IMR-90 (cell line): ENCODE data around the gene USP25. TPM values are rescaled to one million over a fixed set of nuclear protein-coding genes. Genes with fewer than 3 reads are reported as not detected.
A peak's percentile ranks its signal among the peaks of the same experiment; 100 is the strongest.

Source experiments
- ATAC-seq: fragments of 200-7000 bp; cut with Tn5 transposase; 2 replicates; pipeline ENCODE4 v1.9.1; 2020; ENCODE audit warnings: low read depth, mild to moderate bottlenecking, moderate library complexity
- BruUV-seq: library from RNA; stranded (reverse); fragments of 400-500 nt; replicated peaks from 2 replicates; lab custom pipeline; 2021; lab: Mats Ljungman, UMichigan
- CTCF ChIA-PET: fragments of 300-600 bp; formaldehyde crosslinking; extraction: SDS; loops from one replicate; lab custom pipeline; 2021; ENCODE audit warnings: antibody characterized with exemption; lab: Yijun Ruan, JAX
- POLR2A ChIA-PET: fragments of 300-600 bp; sonication (Branson Sonifier 250); formaldehyde crosslinking; loops from one replicate; lab custom pipeline; 2022; ENCODE audit warnings: antibody characterized with exemption; ENCODE audit not compliant: unreplicated experiment; lab: Charles Lee
- DNase-seq: peaks from one replicate; pipeline ENCODE4 v3.0.0; 2013
- H2AFZ ChIP-seq: replicated peaks from 2 replicates; pipeline ENCODE3; 2013; ENCODE audit warnings: low read length, mild to moderate bottlenecking; ENCODE audit not compliant: poor library complexity
- H2AK5ac ChIP-seq: 2 replicates; pipeline ENCODE4 v1.6.1; 2013; ENCODE audit warnings: low read depth, low read length, inconsistent platforms
- H2AK9ac ChIP-seq: replicated peaks from 2 replicates; pipeline ENCODE3; 2013; ENCODE audit warnings: mild to moderate bottlenecking, low read depth, low read length, moderate library complexity; ENCODE audit not compliant: poor library complexity
- H2BK120ac ChIP-seq: 2 replicates; pipeline ENCODE4 v1.6.1; 2013; ENCODE audit warnings: low read depth, low read length, inconsistent platforms
- H2BK15ac ChIP-seq: 3 replicates; pipeline ENCODE4 v1.6.1; 2013; ENCODE audit warnings: low read depth, low read length, inconsistent platforms
- H2BK20ac ChIP-seq: 2 replicates; pipeline ENCODE4 v1.6.1; 2013; ENCODE audit warnings: low read depth, mild to moderate bottlenecking, inconsistent platforms, low read length, moderate library complexity
- H2BK5ac ChIP-seq: 2 replicates; pipeline ENCODE4 v1.6.1; 2013; ENCODE audit warnings: mild to moderate bottlenecking, low read depth, low read length, inconsistent platforms; ENCODE audit not compliant: poor library complexity, severe bottlenecking
- H3K14ac ChIP-seq: replicated peaks from 2 replicates; pipeline ENCODE4 v1.6.1; 2013; ENCODE audit warnings: low read depth, low read length, inconsistent platforms
- H3K18ac ChIP-seq: 2 replicates; pipeline ENCODE4 v1.6.1; 2013; ENCODE audit warnings: low read depth, low read length, control low read depth
- H3K23ac ChIP-seq: 2 replicates; pipeline ENCODE4 v1.6.1; 2013; ENCODE audit warnings: low read depth, low read length, inconsistent platforms
- H3K27ac ChIP-seq: 2 replicates; pipeline ENCODE4 v1.5.1; 2013; ENCODE audit warnings: mild to moderate bottlenecking, control low read depth, low read length; ENCODE audit not compliant: insufficient read depth
- H3K27me3 ChIP-seq: 2 replicates; pipeline ENCODE4 v1.6.1; 2013; ENCODE audit warnings: low read length; ENCODE audit not compliant: control insufficient read depth, insufficient read depth
- H3K36me3 ChIP-seq: 2 replicates; pipeline ENCODE4 v1.6.1; 2013; ENCODE audit warnings: low read length, mixed read lengths; ENCODE audit not compliant: control insufficient read depth, insufficient read depth
- H3K4ac ChIP-seq: 2 replicates; pipeline ENCODE4 v1.6.1; 2013; ENCODE audit warnings: low read depth, low read length, inconsistent platforms
- H3K4me1 ChIP-seq: 2 replicates; pipeline ENCODE4 v1.6.1; 2013; ENCODE audit warnings: low read length, mixed read lengths; ENCODE audit not compliant: control insufficient read depth, insufficient read depth
- H3K4me2 ChIP-seq: 2 replicates; pipeline ENCODE4 v1.6.1; 2013; ENCODE audit warnings: low read depth, mild to moderate bottlenecking, control low read depth, low read length, moderate library complexity
- H3K4me3 ChIP-seq: 2 replicates; pipeline ENCODE4 v1.5.1; 2013; ENCODE audit warnings: low read depth, mild to moderate bottlenecking, control low read depth, low read length, moderate library complexity; ENCODE audit not compliant: insufficient read depth
- H3K56ac ChIP-seq: 2 replicates; pipeline ENCODE4 v1.6.1; 2013; ENCODE audit warnings: low read length, inconsistent platforms; ENCODE audit not compliant: insufficient read depth; ENCODE audit errors: extremely low read depth
- H3K79me1 ChIP-seq, 2 experiments: 2 replicates each; pipeline ENCODE4 v1.6.1; 2013; ENCODE audit warnings: low read length in 2 of 2, inconsistent platforms in 1 of 2, low read depth in 1 of 2
- H3K9ac ChIP-seq: 2 replicates; pipeline ENCODE4 v1.6.1; 2013; ENCODE audit warnings: low read depth, low read length, control low read depth
- H3K9me1 ChIP-seq: 2 replicates; pipeline ENCODE4 v1.6.1; 2013; ENCODE audit warnings: low read length, inconsistent platforms; ENCODE audit not compliant: insufficient read depth
- H3K9me3 ChIP-seq: 2 replicates; pipeline ENCODE4 v1.6.1; 2013; ENCODE audit warnings: low read length; ENCODE audit not compliant: control insufficient read depth, insufficient read depth
- H4K20me1 ChIP-seq: 2 replicates; pipeline ENCODE4 v1.6.1; 2013; ENCODE audit warnings: low read length, inconsistent platforms; ENCODE audit not compliant: insufficient read depth
- H4K5ac ChIP-seq: 2 replicates; pipeline ENCODE4 v1.6.1; 2013; ENCODE audit warnings: mild to moderate bottlenecking, low read depth, low read length, control low read depth
- H4K8ac ChIP-seq, 2 experiments: 2 replicates each; pipeline ENCODE4 v1.6.1; 2013; ENCODE audit warnings: low read depth in 2 of 2, low read length in 2 of 2, control low read depth in 1 of 2, inconsistent platforms in 1 of 2
- H4K91ac ChIP-seq: 2 replicates; pipeline ENCODE4 v1.6.1; 2013; ENCODE audit warnings: low read depth, low read length, inconsistent platforms; ENCODE audit not compliant: insufficient read depth
- MAFK ChIP-seq: IDR thresholded peaks from 2 replicates; pipeline ENCODE4 v1.6.1; 2012; ENCODE audit warnings: low read depth, low read length, improper control_type of control experiment
- SMC3 ChIP-seq: fragments of 150-350 bp; IDR thresholded peaks from 2 replicates; pipeline ENCODE4 v1.6.1; 2016; ENCODE audit warnings: low read depth, mild to moderate bottlenecking, antibody characterized with exemption, low read length, moderate library complexity
- dilution Hi-C: fragments of 300-500 bp; cut with HindIII; formaldehyde crosslinking; loops from one replicate; pipeline ENCODE4 v1.14.3; 2018; ENCODE audit warnings: low sequenced_read_pairs; ENCODE audit not compliant: unreplicated experiment
- in situ Hi-C: fragments of 300-500 bp; cut with MboI; formaldehyde crosslinking; loops from 3 replicates; pipeline ENCODE4 v1.14.3; 2019; ENCODE audit warnings: low sequenced_read_pairs, inconsistent platforms, mixed read lengths
- intact Hi-C: fragments of 100-400 bp; cut with micrococcal nuclease; formaldehyde crosslinking; loops from 2 replicates; pipeline ENCODE4 v1.10.0; 2022
- polyA plus RNA-seq, 3 experiments: library from polyadenylated mRNA; depleted of rRNA; stranded (reverse); fragments of >200 nt; gene quantifications; 2 replicates each; pipeline ENCODE4 v1.2.3, GENCODE V29; 2012; ENCODE audit warnings: low replicate concordance in 1 of 3
- total RNA-seq: library from RNA; depleted of rRNA; stranded (reverse); fragments of >200 nt; gene quantifications from 2 replicates; pipeline ENCODE4 v1.2.3, GENCODE V29; 2012

Gene USP25
- total and polyA plus RNA-seq, 2 of the 4 experiments (the other 2 are of a cell fraction): 9.3 to 23.3 TPM

DNA sequence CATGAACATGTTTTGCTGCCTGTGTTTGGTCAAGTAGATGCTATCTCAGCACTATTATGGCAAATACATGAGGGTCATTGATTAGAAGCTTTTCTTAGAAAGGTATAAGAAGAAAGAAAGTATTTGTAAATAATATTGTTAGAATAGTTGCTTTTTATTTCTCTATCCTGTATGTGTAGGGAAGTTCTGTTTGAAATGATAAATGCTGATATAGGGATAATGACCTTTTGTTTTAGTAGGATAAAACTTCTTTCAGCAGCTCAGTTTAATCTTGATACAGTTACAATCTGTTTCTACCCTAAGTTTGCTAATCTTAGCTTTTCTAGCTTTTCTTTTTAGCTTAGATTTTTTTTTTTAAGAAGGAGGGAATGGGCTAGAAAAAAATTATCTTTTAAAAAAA, 63.3 kb downstream of the USP25 start:
- peaks cover 2% of the 10 kb centered on the region; the same call in 1 of the 2 replicates for H4K20me1 ChIP-seq
- CTCF ChIA-PET: no interaction called here
- dilution Hi-C loops: no loop called here
- H3K27me3 ChIP-seq: no peaks in the 10 kb centered on the region
- H3K9ac ChIP-seq: no peak overlapping the region
- H2BK120ac ChIP-seq: no peak overlapping the region
- no peak overlapping the region for H2AFZ ChIP-seq
- no peak overlapping the region for H3K14ac ChIP-seq
- no peak overlapping the region for H4K5ac ChIP-seq
- intact Hi-C loops: no loop called here
- DNase-seq (no peak), ATAC-seq (no peak)
- H2AK5ac ChIP-seq: no peak overlapping the region
- H2BK20ac ChIP-seq: no peak overlapping the region
- H3K23ac ChIP-seq: no peak overlapping the region
- no TSS peak for BruUV-seq
- H3K36me3 ChIP-seq: no peaks in the 10 kb centered on the region
- H3K79me1 ChIP-seq: peaks cover 7 to 14% of the 10 kb centered on the region in 2 experiments; a peak in 3 of 4 replicates
- no peak overlapping the region for H3K4ac ChIP-seq
- H3K9me1 ChIP-seq: no peaks in the 10 kb centered on the region
- no peak overlapping the region for H2BK15ac ChIP-seq
- in situ Hi-C loops: no loop called here
- no peak overlapping the region for H3K4me2 ChIP-seq
- H4K91ac ChIP-seq: no peak overlapping the region
- H4K8ac ChIP-seq: no peak overlapping the region
- TF ChIP-seq SMC3 (no peak), MAFK (peak; percentile 59)
- no peak overlapping the region for H3K4me3 ChIP-seq
- no peak overlapping the region for H3K27ac ChIP-seq
- H3K56ac ChIP-seq: no peak overlapping the region
- no peak overlapping the region for H2BK5ac ChIP-seq
- no peak overlapping the region for H3K18ac ChIP-seq
- no peaks in the 10 kb centered on the region for H3K9me3 ChIP-seq
- POLR2A ChIA-PET: no interaction called here
- peaks cover 3% of the 10 kb centered on the region; the same call in 1 of the 2 replicates for H3K4me1 ChIP-seq
- no peak overlapping the region for H2AK9ac ChIP-seq
